NCI-H526 treated with DMSO at 0.1 percent for 48 hours (cell line): ENCODE results near the gene PCDHGC4.

Experiments used
- DNase-seq: peaks from one replicate; lab custom pipeline; 2025; lab: John Stamatoyannopoulos, UW

PCDHGC4 gene

GRCh38 chr5:141512390-141512910 is 27.6 kb downstream of the PCDHGC4 start:
- peak; percentile 45 for DNase-seq

GRCh38 chr5:141512911-141513626 is 28.2 kb downstream of the PCDHGC4 start:
- peak; percentile 56 for DNase-seq

GRCh38 chr5:141513627-141514329 is 28.9 kb downstream of the PCDHGC4 start:
- DNase-seq: peak; percentile 54

- DNase-seq: no peak
These were observed 29.7 kb downstream of the PCDHGC4 start for GRCh38 chr5:141514330-141515133.

GRCh38 chr5:141515141-141515540 is 30.3 kb downstream of the PCDHGC4 start:
- no peak for DNase-seq

GRCh38 chr5:141515946-141516671 is 31.3 kb downstream of the PCDHGC4 start:
- DNase-seq: no peak

GRCh38 chr5:141516672-141517025 is 31.8 kb downstream of the PCDHGC4 start:
- no peak for DNase-seq

- no peak for DNase-seq
These were observed 32.5 kb downstream of the PCDHGC4 start for GRCh38 chr5:141517312-141517711.

- no peak for DNase-seq
These were observed 33.2 kb downstream of the PCDHGC4 start for GRCh38 chr5:141517880-141518617.

GRCh38 chr5:141518618-141519015 is 33.8 kb downstream of the PCDHGC4 start:
- DNase-seq: no peak

GRCh38 chr5:141519605-141520565 is 35.1 kb downstream of the PCDHGC4 start:
- no peak for DNase-seq

GRCh38 chr5:141521244-141521781 is 36.5 kb downstream of the PCDHGC4 start:
- no peak for DNase-seq

- DNase-seq: no peak
These were observed 37.5 kb downstream of the PCDHGC4 start for GRCh38 chr5:141522301-141522700.

GRCh38 chr5:141523991-141524390 is 39.2 kb downstream of the PCDHGC4 start:
- DNase-seq: no peak

GRCh38 chr5:141524604-141525597 is 40.1 kb downstream of the PCDHGC4 start:
- peak; percentile 69 for DNase-seq

GRCh38 chr5:141525653-141526052 is 40.8 kb downstream of the PCDHGC4 start:
- no peak for DNase-seq

- no peak for DNase-seq
These were observed 42.6 kb downstream of the PCDHGC4 start for GRCh38 chr5:141527426-141527825.

- DNase-seq: no peak
These were observed 43.6 kb downstream of the PCDHGC4 start for GRCh38 chr5:141528291-141528984.
